GM18517 (cell line): Measurements from ENCODE around the gene TIGD3.

ENCODE experiments used
- ATAC-seq: cut with Tn5 transposase; IDR thresholded peaks from one replicate; pipeline ENCODE4 v1.9.1; 2021; ENCODE audit warnings: mild to moderate bottlenecking, moderate library complexity; ENCODE audit not compliant: unreplicated experiment

TIGD3 gene

DNA sequence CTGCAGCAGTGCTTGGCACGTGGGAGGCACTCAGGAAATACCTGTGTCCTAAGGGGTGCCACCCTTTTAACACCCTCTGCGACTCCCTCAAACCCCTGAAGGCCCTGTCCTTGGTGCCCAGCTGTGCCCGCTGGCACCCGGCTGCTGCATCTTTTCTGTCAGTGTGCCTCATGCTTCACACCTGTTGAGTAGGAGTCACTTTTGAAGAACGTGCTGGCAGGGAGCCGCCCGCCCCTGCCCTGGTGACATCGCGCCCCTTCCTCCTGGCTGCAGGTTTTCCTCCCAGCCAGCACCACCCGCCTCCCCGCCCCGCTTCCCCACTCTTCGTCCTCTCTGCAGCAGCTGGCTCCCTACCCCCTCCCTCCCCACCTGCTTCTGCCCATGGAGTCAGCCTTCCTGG lies 49.7 kb downstream of the TIGD3 start:
- no peak for ATAC-seq

DNA sequence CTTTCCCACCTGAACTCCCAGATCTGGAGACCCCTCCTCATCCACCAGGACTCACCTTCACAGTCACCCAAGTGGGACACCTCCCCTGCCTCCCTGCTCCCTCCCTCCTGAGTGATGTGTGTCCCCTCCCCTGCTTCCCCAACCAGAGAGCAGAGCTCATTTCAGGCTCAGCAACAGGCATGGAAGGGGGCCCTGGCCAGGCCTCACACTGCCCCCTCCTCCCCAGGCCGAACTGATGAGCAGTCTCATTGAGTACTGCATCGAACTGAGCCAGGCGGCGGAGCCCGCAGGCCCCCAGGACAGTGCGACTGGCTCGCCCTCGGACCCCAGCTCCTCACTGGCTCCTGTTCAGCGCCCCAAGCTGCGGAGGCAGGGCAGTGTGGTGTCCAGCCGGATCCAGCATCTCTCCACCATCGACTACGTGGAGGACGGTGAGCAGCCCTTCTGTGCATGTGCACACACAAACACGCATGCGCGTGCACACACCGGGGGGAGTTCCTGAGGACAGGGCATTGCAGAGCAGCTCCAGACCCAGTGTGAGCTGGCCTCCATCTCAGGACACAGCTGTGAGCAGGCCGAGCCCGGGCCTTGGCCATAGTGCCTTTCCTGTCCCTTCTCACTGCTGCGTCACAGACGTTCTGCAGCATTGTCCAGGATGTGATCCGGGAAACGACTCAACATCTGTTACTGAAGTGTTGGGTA lies 50.2 kb downstream of the TIGD3 start:
- ATAC-seq, result no peak
